ENCODE results near the gene MTMR2.

DNA sequence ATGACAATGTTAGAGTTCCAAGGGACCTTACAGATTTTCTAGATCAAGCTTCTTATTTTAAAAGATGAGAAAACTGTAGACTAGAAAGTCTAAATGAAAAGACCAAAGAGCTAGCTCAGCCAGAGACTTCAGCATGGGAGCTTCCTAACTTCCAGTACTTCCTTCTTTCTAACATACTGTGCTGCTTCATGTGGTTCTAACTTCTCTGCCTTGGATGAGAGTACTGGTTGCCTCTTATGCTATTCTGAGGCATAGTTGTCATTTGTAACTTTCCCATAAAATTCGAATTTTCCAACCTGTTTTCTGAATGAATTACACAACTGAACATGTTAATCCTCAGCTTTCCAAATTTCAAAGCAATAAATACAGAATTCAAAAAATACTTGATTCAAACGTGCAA, 1.8 kb downstream of the MTMR2 start:
- TF ChIP-seq, protein P1, sequence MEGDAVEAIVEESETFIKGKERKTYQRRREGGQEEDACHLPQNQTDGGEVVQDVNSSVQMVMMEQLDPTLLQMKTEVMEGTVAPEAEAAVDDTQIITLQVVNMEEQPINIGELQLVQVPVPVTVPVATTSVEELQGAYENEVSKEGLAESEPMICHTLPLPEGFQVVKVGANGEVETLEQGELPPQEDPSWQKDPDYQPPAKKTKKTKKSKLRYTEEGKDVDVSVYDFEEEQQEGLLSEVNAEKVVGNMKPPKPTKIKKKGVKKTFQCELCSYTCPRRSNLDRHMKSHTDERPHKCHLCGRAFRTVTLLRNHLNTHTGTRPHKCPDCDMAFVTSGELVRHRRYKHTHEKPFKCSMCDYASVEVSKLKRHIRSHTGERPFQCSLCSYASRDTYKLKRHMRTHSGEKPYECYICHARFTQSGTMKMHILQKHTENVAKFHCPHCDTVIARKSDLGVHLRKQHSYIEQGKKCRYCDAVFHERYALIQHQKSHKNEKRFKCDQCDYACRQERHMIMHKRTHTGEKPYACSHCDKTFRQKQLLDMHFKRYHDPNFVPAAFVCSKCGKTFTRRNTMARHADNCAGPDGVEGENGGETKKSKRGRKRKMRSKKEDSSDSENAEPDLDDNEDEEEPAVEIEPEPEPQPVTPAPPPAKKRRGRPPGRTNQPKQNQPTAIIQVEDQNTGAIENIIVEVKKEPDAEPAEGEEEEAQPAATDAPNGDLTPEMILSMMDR (IDR thresholded peaks at IDR 0.05; ENCODE audit: poor library complexity, severe bottlenecking) = no peak
- TF ChIP-seq TAF1 (IDR thresholded peaks at IDR 0.05; ENCODE audit: low read depth) (no peak), POLR2AphosphoS5 (IDR thresholded peaks at IDR 0.05) (no peak), EZH2 (IDR thresholded peaks at IDR 0.05; ENCODE audit: borderline replicate concordance, insufficient read depth, low read length, poor library complexity, severe bottlenecking) (no peak), EP300 (conservative IDR thresholded peaks at IDR 0.05; ENCODE audit: poor library complexity, severe bottlenecking) (no peak), RAD21 (conservative IDR thresholded peaks at IDR 0.05) (no peak), SMC3 (conservative IDR thresholded peaks at IDR 0.05; ENCODE audit: poor library complexity) (no peak)
- TF ChIP-seq, protein P2, sequence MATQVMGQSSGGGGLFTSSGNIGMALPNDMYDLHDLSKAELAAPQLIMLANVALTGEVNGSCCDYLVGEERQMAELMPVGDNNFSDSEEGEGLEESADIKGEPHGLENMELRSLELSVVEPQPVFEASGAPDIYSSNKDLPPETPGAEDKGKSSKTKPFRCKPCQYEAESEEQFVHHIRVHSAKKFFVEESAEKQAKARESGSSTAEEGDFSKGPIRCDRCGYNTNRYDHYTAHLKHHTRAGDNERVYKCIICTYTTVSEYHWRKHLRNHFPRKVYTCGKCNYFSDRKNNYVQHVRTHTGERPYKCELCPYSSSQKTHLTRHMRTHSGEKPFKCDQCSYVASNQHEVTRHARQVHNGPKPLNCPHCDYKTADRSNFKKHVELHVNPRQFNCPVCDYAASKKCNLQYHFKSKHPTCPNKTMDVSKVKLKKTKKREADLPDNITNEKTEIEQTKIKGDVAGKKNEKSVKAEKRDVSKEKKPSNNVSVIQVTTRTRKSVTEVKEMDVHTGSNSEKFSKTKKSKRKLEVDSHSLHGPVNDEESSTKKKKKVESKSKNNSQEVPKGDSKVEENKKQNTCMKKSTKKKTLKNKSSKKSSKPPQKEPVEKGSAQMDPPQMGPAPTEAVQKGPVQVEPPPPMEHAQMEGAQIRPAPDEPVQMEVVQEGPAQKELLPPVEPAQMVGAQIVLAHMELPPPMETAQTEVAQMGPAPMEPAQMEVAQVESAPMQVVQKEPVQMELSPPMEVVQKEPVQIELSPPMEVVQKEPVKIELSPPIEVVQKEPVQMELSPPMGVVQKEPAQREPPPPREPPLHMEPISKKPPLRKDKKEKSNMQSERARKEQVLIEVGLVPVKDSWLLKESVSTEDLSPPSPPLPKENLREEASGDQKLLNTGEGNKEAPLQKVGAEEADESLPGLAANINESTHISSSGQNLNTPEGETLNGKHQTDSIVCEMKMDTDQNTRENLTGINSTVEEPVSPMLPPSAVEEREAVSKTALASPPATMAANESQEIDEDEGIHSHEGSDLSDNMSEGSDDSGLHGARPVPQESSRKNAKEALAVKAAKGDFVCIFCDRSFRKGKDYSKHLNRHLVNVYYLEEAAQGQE (IDR thresholded peaks at IDR 0.05; ENCODE audit: borderline replicate concordance) = no peak
